Suppressor macrophage (primary cell): ENCODE results near the gene ARHGAP27.
A peak's percentile ranks its signal among the peaks of the same experiment; 100 is the strongest.
"Not testable (repeated sequence)": the region's sequence is repeated elsewhere in the genome, so short reads cannot be mapped to it uniquely, and the experiment has no call there.

Experiments
- DNase-seq, 4 experiments: peaks; one replicate each; pipeline ENCODE4 v3.0.0-alpha.2; 2020 to 2022

ARHGAP27 gene

GRCh38 chr17:45361976-45362375, 70.7 kb downstream of the ARHGAP27 start:
- no peak for DNase-seq

- DNase-seq, result no peak
Observed at GRCh38 chr17:45361451-45361850, 71.2 kb downstream of the ARHGAP27 start.

GRCh38 chr17:45357364-45357997, 75.2 kb downstream of the ARHGAP27 start:
- no peak for DNase-seq

- no peak for DNase-seq
Observed at GRCh38 chr17:45355087-45355486, 77.6 kb downstream of the ARHGAP27 start.

- peak; percentile 45 to 80 (median 72) for DNase-seq
Observed at GRCh38 chr17:45353043-45353442, 79.6 kb downstream of the ARHGAP27 start.

GRCh38 chr17:45351831-45352230, 80.8 kb downstream of the ARHGAP27 start:
- no peak for DNase-seq

GRCh38 chr17:45347444-45347843, 85.2 kb downstream of the ARHGAP27 start:
- DNase-seq, result peak in 1 of 4 experiments; percentile 10

- DNase-seq, result no peak
Observed at GRCh38 chr17:45346216-45347015, 86.3 kb downstream of the ARHGAP27 start.

- DNase-seq, result peak; percentile 25 to 56 (median 38)
Observed at GRCh38 chr17:45345554-45346215, 87.0 kb downstream of the ARHGAP27 start.

- DNase-seq, result no peak
Observed at GRCh38 chr17:45345246-45345553, 87.5 kb downstream of the ARHGAP27 start.

- DNase-seq, result not testable (repeated sequence)
Observed at GRCh38 chr17:45343967-45344664, 88.6 kb downstream of the ARHGAP27 start.
